OCI-LY3 (cell line): ENCODE data around the gene MINDY4.

Source experiments
- H2AFZ ChIP-seq: fragments of 200-600, 300-600 bp; shearing (Covaris generic); 2 replicates; pipeline ENCODE4 v1.6.0; 2014; ENCODE audit warnings: antibody characterized with exemption, low read depth, low read length
- H3K27ac ChIP-seq: fragments of 200-600, 300-600 bp; sonication (generic); 2 replicates; pipeline ENCODE4 v1.5.1; 2014; ENCODE audit warnings: mild to moderate bottlenecking, low read length, moderate library complexity, mixed read lengths
- H3K27me3 ChIP-seq: fragments of 200-600, 300-600 bp; sonication (generic); 2 replicates; pipeline ENCODE4 v1.6.1; 2014; ENCODE audit warnings: low read depth, low read length, mixed read lengths
- H3K36me3 ChIP-seq: fragments of 200-600, 300-600 bp; sonication (generic); replicated peaks from 2 replicates; pipeline ENCODE3; 2014; ENCODE audit warnings: low read depth, low read length, mixed read lengths
- H3K4me1 ChIP-seq: fragments of 300-600, 200-600 bp; sonication (generic); 2 replicates; pipeline ENCODE4 v1.6.1; 2014; ENCODE audit warnings: low read length, mixed read lengths
- H3K4me2 ChIP-seq: fragments of 200-600, 300-600 bp; sonication (generic); 2 replicates; pipeline ENCODE4 v1.6.1; 2014; ENCODE audit warnings: low read length, mixed read lengths
- H3K4me3 ChIP-seq: fragments of 300-600, 200-600 bp; sonication (generic); 2 replicates; pipeline ENCODE4 v1.5.1; 2014; ENCODE audit warnings: antibody characterized with exemption, mild to moderate bottlenecking, low read length, moderate library complexity
- H3K79me2 ChIP-seq: fragments of 300-600, 200-600 bp; shearing (Covaris generic); 2 replicates; pipeline ENCODE4 v1.6.1; 2014; ENCODE audit warnings: mild to moderate bottlenecking, low read length, mixed read lengths
- H3K9ac ChIP-seq: fragments of 300-600, 200-600 bp; shearing (Covaris generic); 2 replicates; pipeline ENCODE4 v1.6.0; 2014; ENCODE audit warnings: mild to moderate bottlenecking, low read length, moderate library complexity
- H3K9me3 ChIP-seq: fragments of 200-600, 300-600 bp; shearing (Covaris generic); 2 replicates; pipeline ENCODE4 v1.6.1; 2014; ENCODE audit warnings: low read length, mixed read lengths; ENCODE audit not compliant: insufficient read depth
- H4K20me1 ChIP-seq: fragments of 200-600, 300-600 bp; sonication (generic); 2 replicates; pipeline ENCODE4 v1.6.1; 2016; ENCODE audit warnings: low read length, mixed read lengths; ENCODE audit not compliant: insufficient read depth
- EZH2phosphoT487 ChIP-seq: fragments of 200-600 bp; shearing (Covaris generic); IDR thresholded peaks from 2 replicates; pipeline ENCODE4 v1.6.1; 2018; ENCODE audit warnings: antibody characterized with exemption, mixed run types, low read depth
- TF ChIP-seq, protein P1 (sequence below): fragments of 200-600, 300-600 bp; sonication (generic); IDR thresholded peaks from 2 replicates; pipeline ENCODE4 v1.5.1; 2014; ENCODE audit warnings: antibody characterized with exemption, low read length, low read depth

The MINDY4 gene

DNA sequence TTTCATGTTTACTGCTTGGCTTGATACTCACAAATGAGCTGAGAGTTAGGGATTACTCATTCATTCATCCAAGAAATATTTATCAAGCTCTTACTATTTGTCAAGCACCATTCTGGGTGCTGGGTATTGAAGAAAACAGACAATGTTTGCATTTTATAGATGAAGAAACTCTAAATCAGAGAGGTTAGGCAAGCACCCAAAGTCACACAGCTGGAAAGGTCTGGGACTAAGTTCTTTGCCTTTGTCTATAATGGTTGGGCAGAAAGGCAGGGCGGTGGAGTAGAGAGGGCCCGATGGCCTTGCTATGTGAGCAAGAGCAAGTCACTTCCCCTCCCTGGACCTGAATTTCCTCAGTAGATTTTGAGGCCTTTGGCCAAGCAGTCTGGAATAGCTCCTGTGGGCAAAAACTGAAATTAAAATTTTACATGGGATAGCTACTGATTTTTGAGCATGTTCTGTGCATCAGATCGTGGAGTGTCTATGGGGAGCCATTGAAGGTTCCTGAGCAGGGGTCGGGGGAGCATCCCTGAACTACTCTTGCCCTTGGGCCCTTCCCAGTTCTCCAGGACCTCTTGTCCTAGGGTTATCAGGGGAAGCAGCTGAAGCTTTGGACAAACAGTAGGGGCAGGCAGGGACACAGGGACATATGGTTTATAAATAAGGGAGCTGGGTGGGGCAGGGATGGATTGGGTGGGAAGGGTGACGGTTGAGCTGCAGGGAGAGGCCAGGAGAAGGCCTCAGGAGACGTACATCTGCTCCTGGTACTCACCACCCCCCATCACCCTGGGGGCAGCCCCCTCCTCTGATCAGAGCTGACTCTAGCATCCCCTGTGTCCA is 163.7 kb downstream of the MINDY4 start:
- H4K20me1 ChIP-seq: no peaks in the 10 kb centered on the region
- no peaks in the 10 kb centered on the region for H3K9me3 ChIP-seq
- TF ChIP-seq, protein P1, sequence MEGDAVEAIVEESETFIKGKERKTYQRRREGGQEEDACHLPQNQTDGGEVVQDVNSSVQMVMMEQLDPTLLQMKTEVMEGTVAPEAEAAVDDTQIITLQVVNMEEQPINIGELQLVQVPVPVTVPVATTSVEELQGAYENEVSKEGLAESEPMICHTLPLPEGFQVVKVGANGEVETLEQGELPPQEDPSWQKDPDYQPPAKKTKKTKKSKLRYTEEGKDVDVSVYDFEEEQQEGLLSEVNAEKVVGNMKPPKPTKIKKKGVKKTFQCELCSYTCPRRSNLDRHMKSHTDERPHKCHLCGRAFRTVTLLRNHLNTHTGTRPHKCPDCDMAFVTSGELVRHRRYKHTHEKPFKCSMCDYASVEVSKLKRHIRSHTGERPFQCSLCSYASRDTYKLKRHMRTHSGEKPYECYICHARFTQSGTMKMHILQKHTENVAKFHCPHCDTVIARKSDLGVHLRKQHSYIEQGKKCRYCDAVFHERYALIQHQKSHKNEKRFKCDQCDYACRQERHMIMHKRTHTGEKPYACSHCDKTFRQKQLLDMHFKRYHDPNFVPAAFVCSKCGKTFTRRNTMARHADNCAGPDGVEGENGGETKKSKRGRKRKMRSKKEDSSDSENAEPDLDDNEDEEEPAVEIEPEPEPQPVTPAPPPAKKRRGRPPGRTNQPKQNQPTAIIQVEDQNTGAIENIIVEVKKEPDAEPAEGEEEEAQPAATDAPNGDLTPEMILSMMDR: no peak
- TF ChIP-seq EZH2phosphoT487: no peak
- H3K9ac ChIP-seq: no peak overlapping the region
- H3K27ac ChIP-seq: no peak overlapping the region
- H3K4me2 ChIP-seq: no peak overlapping the region
- H2AFZ ChIP-seq: no peak overlapping the region
- H3K27me3 ChIP-seq: peaks cover 9% of the 10 kb centered on the region
- H3K79me2 ChIP-seq: no peaks in the 10 kb centered on the region
- H3K36me3 ChIP-seq: no peaks in the 10 kb centered on the region
- no peaks in the 10 kb centered on the region for H3K4me1 ChIP-seq
- no peak overlapping the region for H3K4me3 ChIP-seq

DNA sequence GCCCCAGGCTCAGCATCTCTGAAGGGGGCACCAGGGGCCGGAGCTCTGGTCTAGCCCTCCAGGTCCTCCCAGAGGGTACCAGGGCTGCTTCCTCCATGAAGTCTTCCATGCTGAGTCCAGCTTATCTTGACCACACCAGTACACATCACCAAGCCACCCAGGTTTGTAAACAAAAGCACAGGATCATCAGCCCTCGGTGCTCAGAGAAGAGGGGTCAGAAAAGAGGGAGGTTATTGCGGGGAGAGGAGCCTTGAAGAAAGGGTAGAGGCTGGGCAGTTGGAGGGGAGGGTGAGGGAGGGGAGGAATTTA is 164.3 kb downstream of the MINDY4 start:
- Histone ChIP-seq H3K36me3 (no peaks in the 10 kb centered on the region), H2AFZ (no peak overlapping the region), H4K20me1 (no peaks in the 10 kb centered on the region), H3K4me2 (no peak overlapping the region), H3K27me3 (peaks cover 11% of the 10 kb centered on the region), H3K4me1 (no peaks in the 10 kb centered on the region), H3K27ac (no peak overlapping the region), H3K9me3 (no peaks in the 10 kb centered on the region), H3K4me3 (no peak overlapping the region), H3K79me2 (no peaks in the 10 kb centered on the region), H3K9ac (no peak overlapping the region)
- no peak for TF ChIP-seq EZH2phosphoT487
- TF ChIP-seq, protein P1: no peak

DNA sequence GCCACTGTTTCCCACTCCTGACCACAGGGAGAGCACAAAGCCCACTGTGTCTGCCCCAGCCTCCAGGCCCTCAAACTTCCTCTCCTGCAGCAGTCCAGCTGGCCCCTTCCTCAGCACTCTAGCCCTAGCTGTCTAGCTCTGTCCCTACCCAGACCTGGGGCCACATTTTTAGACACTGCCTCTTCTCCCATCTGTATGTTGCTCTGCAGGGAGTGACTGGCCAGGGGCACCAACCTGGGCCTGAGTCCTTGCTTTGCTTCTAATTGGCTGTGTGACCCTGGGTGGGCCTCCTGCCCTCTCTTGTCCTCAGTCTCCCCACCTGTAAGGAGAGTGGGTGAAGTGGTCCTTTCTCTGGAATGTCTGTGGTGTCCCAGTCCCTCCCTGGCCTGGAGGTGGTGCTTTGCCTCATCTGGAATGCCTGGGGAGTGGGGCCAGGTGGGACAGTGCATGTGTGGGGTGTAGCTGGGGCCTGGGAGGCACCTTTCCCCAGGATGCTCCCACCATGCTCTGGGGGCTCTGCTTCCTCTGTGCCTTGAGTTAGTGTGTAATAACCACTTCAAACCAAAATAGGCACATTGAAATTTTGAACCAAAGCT is 165.5 kb downstream of the MINDY4 start:
- TF ChIP-seq, protein P1: no peak
- TF ChIP-seq EZH2phosphoT487: no peak
- no peak overlapping the region for H3K9ac ChIP-seq
- no peaks in the 10 kb centered on the region for H3K79me2 ChIP-seq
- no peaks in the 10 kb centered on the region for H3K4me1 ChIP-seq
- peaks cover 13% of the 10 kb centered on the region for H3K27me3 ChIP-seq
- no peak overlapping the region for H3K4me3 ChIP-seq
- H3K9me3 ChIP-seq: no peaks in the 10 kb centered on the region
- no peaks in the 10 kb centered on the region for H4K20me1 ChIP-seq
- no peaks in the 10 kb centered on the region for H3K36me3 ChIP-seq
- no peak overlapping the region for H2AFZ ChIP-seq
- no peak overlapping the region for H3K4me2 ChIP-seq
- H3K27ac ChIP-seq: no peak overlapping the region

- Histone ChIP-seq H3K4me3 (no peak overlapping the region), H3K27ac (no peak overlapping the region), H3K4me2 (no peak overlapping the region), H3K4me1 (no peaks in the 10 kb centered on the region), H3K9me3 (no peaks in the 10 kb centered on the region), H3K27me3 (peaks cover 16% of the 10 kb centered on the region), H3K36me3 (no peaks in the 10 kb centered on the region), H4K20me1 (no peaks in the 10 kb centered on the region), H2AFZ (no peak overlapping the region), H3K79me2 (no peaks in the 10 kb centered on the region), H3K9ac (no peak overlapping the region)
- TF ChIP-seq, protein P1: no peak
- TF ChIP-seq EZH2phosphoT487: no peak
Measured at GRCh38 chr7:30937416-30937815, 166.2 kb downstream of the MINDY4 start.
